Stimulated activated naive CD4-positive, alpha-beta T cell treated with Interleukin-2 at 50 U/mL for 16 hours (primary cell): ENCODE results near the gene S1PR1.
"Not testable (repeated sequence)": the region's sequence is repeated elsewhere in the genome, so short reads cannot be mapped to it uniquely, and the experiment has no call there.

ENCODE experiments used
- DNase-seq: peaks from one replicate; lab custom pipeline; 2025; lab: John Stamatoyannopoulos, UW

S1PR1 gene

GRCh38 chr1:101236516-101237228 is at the start of gene S1PR1:
S1PR1 (plus strand) TSS chr1:101237019; CDS start chr1:101238985, 1,966 bp downstream.
- peak; percentile 74 for DNase-seq

- DNase-seq: no peak
These were observed 49.5 kb upstream of the S1PR1 start for GRCh38 chr1:101187297-101187696.

- no peak for DNase-seq
These were observed 48.5 kb upstream of the S1PR1 start for GRCh38 chr1:101188331-101188730.

GRCh38 chr1:101188968-101189367 is 47.9 kb upstream of the S1PR1 start:
- not testable (repeated sequence) for DNase-seq

GRCh38 chr1:101190441-101190840 is 46.4 kb upstream of the S1PR1 start:
- no peak for DNase-seq

GRCh38 chr1:101191049-101191448 is 45.8 kb upstream of the S1PR1 start:
- DNase-seq: no peak

GRCh38 chr1:101193733-101194169 is 43.1 kb upstream of the S1PR1 start:
- DNase-seq: no peak

- DNase-seq: no peak
These were observed 42.1 kb upstream of the S1PR1 start for GRCh38 chr1:101194746-101195145.

GRCh38 chr1:101196668-101197067 is 40.2 kb upstream of the S1PR1 start:
- no peak for DNase-seq

- peak; percentile 57 for DNase-seq
These were observed 37.8 kb upstream of the S1PR1 start for GRCh38 chr1:101198842-101199636.

- DNase-seq: no peak
These were observed 37.2 kb upstream of the S1PR1 start for GRCh38 chr1:101199637-101199982.

- no peak for DNase-seq
These were observed 36.3 kb upstream of the S1PR1 start for GRCh38 chr1:101200513-101200912.

GRCh38 chr1:101203820-101204540 is 32.8 kb upstream of the S1PR1 start:
- no peak for DNase-seq

GRCh38 chr1:101205457-101205856 is 31.4 kb upstream of the S1PR1 start:
- no peak for DNase-seq

- DNase-seq: not testable (repeated sequence)
These were observed 30.7 kb upstream of the S1PR1 start for GRCh38 chr1:101206139-101206538.

- not testable (repeated sequence) for DNase-seq
These were observed 29.5 kb upstream of the S1PR1 start for GRCh38 chr1:101207271-101207670.

GRCh38 chr1:101207891-101208290 is 28.9 kb upstream of the S1PR1 start:
- DNase-seq: no peak

- no peak for DNase-seq
These were observed 21.3 kb upstream of the S1PR1 start for GRCh38 chr1:101215363-101216011.

GRCh38 chr1:101216623-101217022 is 20.2 kb upstream of the S1PR1 start:
- DNase-seq: no peak

- DNase-seq: no peak
These were observed 19.7 kb upstream of the S1PR1 start for GRCh38 chr1:101217148-101217547.

GRCh38 chr1:101218968-101219367 is 17.9 kb upstream of the S1PR1 start:
- not testable (repeated sequence) for DNase-seq
